ENCODE data around the gene TCP10L. TPM values are rescaled to one million over a fixed set of nuclear protein-coding genes. Genes with fewer than 3 reads are reported as not detected.
"Not testable (repeated sequence)": the region's sequence is repeated elsewhere in the genome, so short reads cannot be mapped to it uniquely, and the experiment has no call there.

The TCP10L gene
- polyA plus RNA-seq, 3 donors from 2014 or later = 0.31 to 0.75 TPM; not detected in 1

DNA sequence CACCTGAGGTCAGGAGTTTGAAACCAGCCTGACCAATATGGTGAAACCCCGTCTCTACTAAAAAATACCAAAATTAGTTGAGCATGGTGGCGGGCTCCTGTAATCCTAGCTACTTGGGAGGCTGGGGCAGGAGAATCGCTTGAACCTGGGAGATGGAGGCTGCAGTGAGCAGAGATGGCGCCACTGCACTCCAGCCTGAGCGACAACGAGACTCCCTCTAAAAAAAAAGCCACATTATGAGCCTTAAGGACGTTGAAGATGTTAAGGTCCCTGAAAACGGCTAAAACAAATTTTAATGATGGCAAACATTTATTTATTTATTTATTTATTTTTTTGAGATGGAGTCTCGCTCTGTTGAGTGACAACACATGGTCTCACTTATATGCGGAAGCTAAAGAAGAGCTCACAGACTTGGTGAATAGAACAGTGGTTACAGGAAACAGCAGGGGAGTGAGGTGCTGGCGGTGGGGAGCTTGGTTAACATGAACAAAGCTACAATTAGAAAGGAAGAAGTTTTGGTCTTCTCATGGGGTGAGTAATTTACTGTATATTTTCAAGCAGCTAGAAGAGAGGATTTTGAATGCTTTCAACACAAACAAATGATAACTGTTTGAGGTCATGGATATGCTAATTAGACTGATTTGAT is 47.1 kb downstream of the TCP10L start:
- peaks cover 0 to 4% (median 0%) of the 10 kb centered on the region in 3 donors for H3K27me3 Mint-ChIP-seq (ENCODE audit: low read depth in 3 of 3)
- H3K4me1 Mint-ChIP-seq = peaks cover 44 to 64% of the 10 kb centered on the region in 2 donors
- H3K9me3 Mint-ChIP-seq = no peaks in the 10 kb centered on the region
- H3K27ac Mint-ChIP-seq = peak overlapping the region; percentile 47 to 88 (median 74)
- H3K36me3 Mint-ChIP-seq = peaks cover 4 to 6% (median 5%) of the 10 kb centered on the region in 3 donors
- DNase-seq = peak; percentile 65 to 79 (median 74)
- peak overlapping the region; percentile 57 to 77 (median 73) for H3K4me3 Mint-ChIP-seq

DNA sequence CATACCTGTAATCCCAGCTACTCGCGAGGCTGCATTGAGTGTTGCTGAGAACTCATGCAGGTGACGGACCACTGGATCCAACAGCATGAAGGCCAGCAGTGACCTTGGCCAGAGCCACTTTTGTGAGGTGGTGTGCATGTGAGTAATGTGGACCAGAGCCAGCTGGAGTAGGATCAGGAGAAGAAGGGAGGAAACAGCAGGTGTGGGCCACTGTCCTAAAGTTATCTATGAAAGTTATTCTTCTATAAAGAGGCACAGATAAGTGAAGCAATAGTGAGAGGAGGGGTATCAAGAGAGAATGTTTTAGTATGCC is 47.8 kb downstream of the TCP10L start:
- peak overlapping the region; percentile 67 to 86 (median 72) for H3K4me3 Mint-ChIP-seq
- H3K9me3 Mint-ChIP-seq = no peaks in the 10 kb centered on the region
- H3K36me3 Mint-ChIP-seq = peaks cover 8 to 10% (median 10%) of the 10 kb centered on the region in 3 donors
- peaks cover 0 to 4% (median 0%) of the 10 kb centered on the region in 3 donors for H3K27me3 Mint-ChIP-seq (ENCODE audit: low read depth in 3 of 3)
- no peak for DNase-seq
- peak overlapping the region in 5 of 6 donors; percentile 41 to 92 (median 68) for H3K27ac Mint-ChIP-seq
- peaks cover 44 to 68% of the 10 kb centered on the region in 2 donors for H3K4me1 Mint-ChIP-seq

DNA sequence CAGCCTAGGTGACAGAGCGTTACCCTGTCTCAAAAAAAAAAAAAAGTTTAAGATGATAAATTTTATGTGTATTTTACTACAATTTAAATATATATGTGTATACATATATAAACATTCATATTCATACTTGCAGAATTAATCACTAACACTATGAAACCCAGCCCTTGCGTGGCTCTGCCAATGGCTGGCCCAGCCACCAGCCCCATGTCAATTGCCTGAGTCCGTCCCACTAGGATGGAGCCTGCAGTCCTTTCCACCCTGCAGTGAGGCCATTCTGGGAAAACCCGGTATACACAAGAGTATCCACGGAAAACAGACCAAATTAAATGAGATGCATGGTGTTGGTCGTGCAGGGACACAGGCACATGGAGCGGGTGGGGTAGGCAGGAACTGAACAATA is 49.7 kb downstream of the TCP10L start:
- no peak for DNase-seq
- H3K27me3 Mint-ChIP-seq (ENCODE audit: low read depth in 3 of 3) = peaks cover 0 to 4% (median 0%) of the 10 kb centered on the region in 3 donors
- H3K4me3 Mint-ChIP-seq = peak overlapping the region in 4 of 5 donors; percentile 18 to 66 (median 55)
- peaks cover 5 to 10% (median 7%) of the 10 kb centered on the region in 3 donors for H3K36me3 Mint-ChIP-seq
- peaks cover 46 to 59% of the 10 kb centered on the region in 2 donors for H3K4me1 Mint-ChIP-seq
- H3K9me3 Mint-ChIP-seq = no peaks in the 10 kb centered on the region
- H3K27ac Mint-ChIP-seq = no peak overlapping the region

DNA sequence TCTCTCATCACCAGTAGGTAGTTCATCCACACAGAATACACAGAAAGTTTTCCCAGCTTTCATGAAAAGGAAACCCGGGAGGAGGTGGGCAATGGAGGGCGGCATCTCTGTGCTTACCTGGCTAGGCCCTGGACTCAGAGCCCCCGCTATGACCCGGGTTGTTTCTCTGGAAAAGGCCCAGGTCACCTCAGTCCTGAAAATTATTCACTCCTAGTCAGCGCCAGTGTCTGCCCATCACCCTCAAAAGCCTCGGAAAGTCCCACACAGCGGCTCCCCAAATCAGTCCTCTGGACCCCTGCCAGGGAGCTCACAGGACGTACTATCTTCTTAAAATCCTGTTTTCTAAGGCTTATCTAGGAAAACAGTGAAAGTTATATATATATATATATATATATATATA is 51.2 kb downstream of the TCP10L start:
- peaks cover 5 to 10% (median 7%) of the 10 kb centered on the region in 3 donors for H3K36me3 Mint-ChIP-seq
- H3K4me1 Mint-ChIP-seq = peaks cover 38 to 48% of the 10 kb centered on the region in 2 donors
- no peak overlapping the region for H3K27ac Mint-ChIP-seq
- DNase-seq = no peak
- H3K9me3 Mint-ChIP-seq = no peaks in the 10 kb centered on the region
- H3K27me3 Mint-ChIP-seq (ENCODE audit: low read depth in 3 of 3) = peaks cover 0 to 7% (median 0%) of the 10 kb centered on the region in 3 donors
- no peak overlapping the region for H3K4me3 Mint-ChIP-seq

DNA sequence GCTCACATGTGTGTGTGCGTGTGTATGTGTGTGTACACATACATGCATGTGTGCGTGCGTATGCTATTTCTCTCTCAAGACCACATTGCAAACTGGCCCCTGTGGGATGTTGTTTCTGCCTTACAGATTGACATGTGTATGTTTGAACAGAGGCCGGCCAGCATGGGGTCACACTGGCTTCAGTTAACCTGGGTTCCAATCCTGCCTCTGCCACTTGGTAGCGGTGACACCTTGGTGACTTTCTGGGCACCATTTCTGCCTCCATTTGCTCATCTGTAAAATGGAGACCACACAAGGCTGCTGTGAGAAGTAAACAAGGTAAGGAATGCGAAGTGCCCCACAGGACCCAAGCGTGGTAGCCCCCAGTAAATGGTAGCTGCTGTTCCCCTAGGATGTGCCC is 51.7 kb downstream of the TCP10L start:
- Mint-ChIP-seq H3K9me3 (no peaks in the 10 kb centered on the region), H3K36me3 (peaks cover 5 to 10% (median 7%) of the 10 kb centered on the region in 3 donors), H3K4me3 (no peak overlapping the region), H3K27me3 (ENCODE audit: low read depth in 3 of 3) (peaks cover 0 to 7% (median 0%) of the 10 kb centered on the region in 3 donors), H3K27ac (peak overlapping the region in 1 of 6 donors; percentile 69), H3K4me1 (peaks cover 33 to 43% of the 10 kb centered on the region in 2 donors)
- no peak for DNase-seq

DNA sequence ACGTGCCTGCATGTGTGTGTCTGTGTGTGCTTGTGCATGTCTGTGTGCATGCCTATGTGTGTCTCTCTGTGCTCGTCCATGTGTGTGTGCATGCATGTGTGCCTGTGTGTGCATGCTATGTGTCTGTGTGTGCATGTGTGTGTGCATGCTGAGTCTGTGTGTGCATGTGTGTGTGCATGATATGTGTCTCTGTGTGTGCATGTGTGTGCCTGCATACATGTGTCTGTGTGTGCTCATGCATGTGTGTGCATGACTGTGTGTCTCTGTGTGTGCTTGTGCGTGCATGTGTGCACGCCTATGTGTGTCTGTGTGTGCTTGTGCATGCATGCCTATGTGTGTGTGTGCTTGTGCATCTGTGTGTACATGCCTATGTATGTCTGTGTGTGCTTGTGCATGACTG is 52.3 kb downstream of the TCP10L start:
- Mint-ChIP-seq H3K4me1 (peaks cover 29 to 37% of the 10 kb centered on the region in 2 donors), H3K27ac (peak overlapping the region in 2 of 6 donors; percentile 17 to 69), H3K27me3 (ENCODE audit: low read depth in 3 of 3) (peaks cover 0 to 5% (median 0%) of the 10 kb centered on the region in 3 donors), H3K9me3 (no peaks in the 10 kb centered on the region), H3K4me3 (no peak overlapping the region), H3K36me3 (peaks cover 5 to 10% (median 7%) of the 10 kb centered on the region in 3 donors)
- no peak for DNase-seq

DNA sequence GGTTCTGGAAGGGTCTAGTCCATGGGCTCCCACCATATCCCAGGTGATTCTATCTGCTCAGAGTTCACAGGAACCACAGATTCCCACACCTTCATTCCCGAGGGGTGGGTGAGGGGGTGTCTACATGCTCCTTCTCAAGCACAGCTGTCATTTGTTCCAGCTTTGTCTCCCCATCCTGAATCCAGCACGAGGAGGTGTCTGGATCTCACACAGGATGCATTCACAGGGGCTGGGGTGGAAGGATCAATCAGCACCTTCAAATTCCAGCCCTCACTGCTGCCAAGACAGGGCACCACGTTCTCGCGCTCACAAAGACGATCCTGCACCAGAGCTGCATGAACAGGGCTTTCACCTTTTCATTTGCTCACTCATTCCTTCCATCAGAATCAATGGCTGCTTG is 52.7 kb downstream of the TCP10L start:
- H3K9me3 Mint-ChIP-seq = no peaks in the 10 kb centered on the region
- no peak overlapping the region for H3K4me3 Mint-ChIP-seq
- H3K27ac Mint-ChIP-seq = peak overlapping the region in 1 of 6 donors; percentile 40
- peaks cover 7 to 10% (median 9%) of the 10 kb centered on the region in 3 donors for H3K36me3 Mint-ChIP-seq
- peaks cover 26 to 34% of the 10 kb centered on the region in 2 donors for H3K4me1 Mint-ChIP-seq
- peaks cover 0 to 5% (median 0%) of the 10 kb centered on the region in 3 donors for H3K27me3 Mint-ChIP-seq (ENCODE audit: low read depth in 3 of 3)
- no peak for DNase-seq

DNA sequence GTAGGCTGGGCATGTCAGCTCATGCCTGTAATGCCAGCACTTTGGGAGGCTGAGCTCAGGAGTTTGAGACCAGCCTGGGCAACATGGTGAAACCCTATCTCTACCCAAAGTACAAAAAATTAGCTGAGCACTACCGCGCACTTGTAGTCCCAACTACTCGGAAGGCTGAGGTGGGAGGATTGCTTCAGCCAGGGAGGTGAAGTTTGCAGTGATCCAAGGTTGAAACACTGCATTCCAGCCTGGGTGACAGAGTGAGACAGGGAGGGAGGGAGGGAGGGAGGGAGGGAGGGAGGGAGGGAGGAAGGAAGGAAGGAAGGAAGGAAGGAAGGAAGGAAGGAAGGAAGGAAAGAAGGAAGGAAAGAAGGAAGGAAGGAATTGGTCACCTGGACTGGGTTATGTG is 53.8 kb downstream of the TCP10L start:
- H3K27ac Mint-ChIP-seq; H3K4me3 Mint-ChIP-seq; H3K27me3 Mint-ChIP-seq (ENCODE audit: low read depth in 3 of 3); DNase-seq; H3K9me3 Mint-ChIP-seq: not testable (repeated sequence)
- Mint-ChIP-seq H3K36me3 (peaks cover 7 to 12% (median 10%) of the 10 kb centered on the region in 3 donors), H3K4me1 (peaks cover 15 to 23% of the 10 kb centered on the region in 2 donors)

DNA sequence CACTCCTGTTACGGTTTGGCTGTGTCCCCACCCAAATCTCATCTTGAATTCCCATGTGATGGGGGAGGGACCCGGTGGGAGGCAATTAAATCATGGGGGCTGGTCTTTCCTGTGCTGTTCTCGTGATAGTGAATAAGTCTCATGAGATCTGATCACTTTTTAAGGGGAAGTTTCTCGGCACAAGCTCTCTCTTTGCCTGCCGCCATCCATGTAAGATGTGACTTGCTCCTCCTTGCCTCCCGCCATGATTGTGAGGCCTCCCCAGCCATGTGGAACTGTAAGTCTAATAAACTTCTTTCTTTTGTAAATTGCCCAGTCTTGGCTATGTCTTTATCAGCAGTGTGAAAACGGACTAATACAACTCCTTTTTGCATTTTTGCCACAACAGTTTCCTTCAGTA is 54.5 kb downstream of the TCP10L start:
- Mint-ChIP-seq H3K4me1 (peaks cover 10 to 16% of the 10 kb centered on the region in 2 donors), H3K27ac (peak overlapping the region in 1 of 6 donors; percentile 1), H3K36me3 (peaks cover 7 to 12% (median 10%) of the 10 kb centered on the region in 3 donors)
- DNase-seq; H3K27me3 Mint-ChIP-seq (ENCODE audit: low read depth in 3 of 3); H3K9me3 Mint-ChIP-seq; H3K4me3 Mint-ChIP-seq: not testable (repeated sequence)

DNA sequence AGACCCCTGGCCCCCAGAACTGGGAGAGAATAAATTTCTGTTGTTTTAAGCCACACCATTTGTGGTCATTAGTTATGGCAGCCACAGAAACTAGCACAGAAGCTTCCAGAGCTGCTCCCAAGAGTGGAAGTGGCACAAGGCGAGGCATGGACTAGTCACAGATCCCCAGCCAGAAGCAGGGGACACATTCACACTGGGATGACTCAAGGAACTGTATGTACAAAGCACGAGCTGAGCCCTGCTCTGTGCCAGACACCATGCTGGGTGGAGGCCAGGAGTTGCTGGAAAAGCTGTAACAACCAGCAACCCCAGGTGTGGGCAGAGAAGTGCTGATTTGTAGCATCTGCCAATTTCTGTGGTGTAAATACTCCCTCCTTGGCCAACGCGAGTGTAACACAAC is 55.6 kb downstream of the TCP10L start:
- Mint-ChIP-seq H3K27me3 (ENCODE audit: low read depth in 3 of 3) (peaks cover 0 to 3% (median 0%) of the 10 kb centered on the region in 3 donors), H3K9me3 (no peaks in the 10 kb centered on the region), H3K4me1 (peaks cover 3 to 5% of the 10 kb centered on the region in 2 donors), H3K36me3 (peaks cover 7 to 12% (median 10%) of the 10 kb centered on the region in 3 donors), H3K4me3 (no peak overlapping the region), H3K27ac (no peak overlapping the region)
- no peak for DNase-seq

DNA sequence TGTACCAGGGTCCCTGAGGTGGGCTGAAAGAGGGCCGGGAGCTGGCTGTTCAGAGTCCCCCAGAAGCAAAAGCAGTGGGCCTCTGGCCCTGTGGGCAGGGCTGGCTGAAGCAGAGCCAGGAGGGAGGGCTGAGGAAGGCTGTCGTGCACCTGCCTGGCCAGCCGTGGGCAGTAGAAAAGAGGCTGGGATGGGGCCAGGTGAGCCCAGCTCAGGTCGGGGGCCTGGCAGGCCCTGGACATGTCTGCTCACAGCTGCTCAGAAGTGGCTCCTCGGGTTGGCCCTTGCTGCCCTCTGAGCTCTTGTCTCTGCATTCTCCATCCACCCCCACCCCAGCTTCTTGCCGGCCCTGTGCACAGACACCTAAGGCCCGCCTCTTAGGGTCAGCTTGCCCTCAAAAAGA is 60.0 kb downstream of the TCP10L start:
- Mint-ChIP-seq H3K4me3 (no peak overlapping the region), H3K9me3 (no peaks in the 10 kb centered on the region), H3K27me3 (ENCODE audit: low read depth in 3 of 3) (peaks cover 0 to 4% (median 0%) of the 10 kb centered on the region in 3 donors), H3K36me3 (peaks cover 0 to 12% (median 0%) of the 10 kb centered on the region in 3 donors), H3K27ac (no peak overlapping the region), H3K4me1 (no peaks in the 10 kb centered on the region)
- DNase-seq = no peak

DNA sequence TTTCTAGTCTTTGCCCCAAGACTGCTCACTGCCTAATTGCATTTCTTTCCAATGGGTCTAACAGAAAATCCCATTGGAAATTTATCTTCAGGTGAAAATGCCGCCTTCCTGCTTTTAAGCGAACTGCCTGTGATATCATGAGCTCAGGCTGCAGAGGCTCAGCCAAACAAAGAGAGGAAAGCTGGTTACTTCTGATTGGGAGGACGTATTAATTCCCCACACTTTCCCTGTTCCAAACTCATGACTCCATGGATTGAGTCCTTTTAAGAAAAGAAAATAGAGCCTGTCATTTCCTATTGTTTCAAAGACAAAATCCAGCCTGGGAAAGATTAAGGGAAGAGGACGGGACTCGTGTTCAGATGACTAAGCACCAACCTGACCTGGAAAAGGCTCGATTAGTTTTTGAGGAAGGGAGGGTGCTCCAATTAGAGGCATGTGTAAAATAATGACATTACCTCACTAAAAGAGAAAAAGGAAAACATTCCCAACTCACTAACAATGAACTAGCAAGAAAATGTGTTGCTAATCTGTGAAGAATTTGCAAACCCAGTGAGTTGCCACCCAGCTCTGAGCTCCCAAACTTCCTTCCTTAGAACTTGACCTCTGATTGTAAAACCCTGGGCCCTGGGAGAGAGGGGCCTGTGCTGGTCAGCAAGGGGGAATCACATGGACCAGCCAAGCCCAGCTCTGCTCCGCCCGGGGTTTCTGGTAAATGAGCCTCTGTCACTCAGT is 61.2 kb downstream of the TCP10L start:
- Mint-ChIP-seq H3K27ac (no peak overlapping the region), H3K4me3 (no peak overlapping the region), H3K27me3 (ENCODE audit: low read depth in 3 of 3) (peaks cover 0 to 1% (median 0%) of the 10 kb centered on the region in 3 donors), H3K4me1 (no peaks in the 10 kb centered on the region), H3K36me3 (peaks cover 0 to 12% (median 0%) of the 10 kb centered on the region in 3 donors), H3K9me3 (no peaks in the 10 kb centered on the region)
- no peak for DNase-seq
